Hepatocyte (in vitro differentiated cells): ENCODE measurements around the gene UTP25. TPM values are rescaled to one million over a fixed set of nuclear protein-coding genes. Genes with fewer than 3 reads are reported as not detected.

Experiments used
- DNase-seq: peaks from one replicate; pipeline ENCODE4 v3.0.0-alpha.2; 2016; ENCODE audit warnings: low spot score
- H2AFZ ChIP-seq: fragments of 200-600 bp; sonication (generic); 2 replicates; pipeline ENCODE4 v1.6.0; 2016; ENCODE audit warnings: antibody characterized with exemption, mild to moderate bottlenecking
- H3K27ac ChIP-seq: fragments of 200-600 bp; sonication (generic); 2 replicates; pipeline ENCODE4 v1.5.1; 2016; ENCODE audit warnings: mild to moderate bottlenecking
- H3K27me3 ChIP-seq: fragments of 200-600 bp; sonication (generic); 2 replicates; pipeline ENCODE4 v1.6.1; 2016
- H3K36me3 ChIP-seq: fragments of 200-600 bp; sonication (generic); replicated peaks from 2 replicates; pipeline ENCODE4 v1.5.1; 2016; ENCODE audit warnings: low read depth; ENCODE audit not compliant: insufficient read depth
- H3K4me1 ChIP-seq: fragments of 200-600 bp; sonication (generic); 2 replicates; pipeline ENCODE4 v1.5.1; 2016; ENCODE audit warnings: mild to moderate bottlenecking, moderate library complexity; ENCODE audit not compliant: insufficient read depth
- H3K4me2 ChIP-seq: fragments of 200-600 bp; sonication (generic); 2 replicates; pipeline ENCODE4 v1.6.0; 2016
- H3K4me3 ChIP-seq: fragments of 200-600 bp; sonication (generic); 2 replicates; pipeline ENCODE4 v1.5.1; 2016; ENCODE audit warnings: mild to moderate bottlenecking
- H3K79me2 ChIP-seq: fragments of 200-600 bp; sonication (generic); 2 replicates; pipeline ENCODE4 v1.6.0; 2017; ENCODE audit warnings: mild to moderate bottlenecking
- H3K9me2 ChIP-seq: fragments of 200-600 bp; sonication (generic); replicated peaks from 2 replicates; pipeline ENCODE4 v1.6.0; 2017; ENCODE audit warnings: mild to moderate bottlenecking; ENCODE audit not compliant: insufficient read depth
- H3K9me3 ChIP-seq: fragments of 200-600 bp; sonication (generic); 2 replicates; pipeline ENCODE4 v1.5.1; 2016; ENCODE audit warnings: low read depth, mild to moderate bottlenecking
- H4K20me1 ChIP-seq: fragments of 200-600 bp; sonication (generic); 2 replicates; pipeline ENCODE4 v1.6.0; 2016; ENCODE audit warnings: mild to moderate bottlenecking; ENCODE audit not compliant: insufficient read depth, poor library complexity, severe bottlenecking
- CTCF ChIP-seq: fragments of 200-600 bp; sonication (generic); IDR thresholded peaks from 2 replicates; pipeline ENCODE4 v1.5.1; 2016; ENCODE audit warnings: antibody characterized with exemption, mild to moderate bottlenecking; ENCODE audit not compliant: poor library complexity
- EZH2 ChIP-seq: fragments of 200-600 bp; sonication (generic); IDR thresholded peaks from 2 replicates; pipeline ENCODE4 v1.6.1; 2016; ENCODE audit warnings: antibody characterized with exemption, mild to moderate bottlenecking, borderline replicate concordance
- EZH2phosphoT487 ChIP-seq: fragments of 200-600 bp; sonication (generic); IDR thresholded peaks from one replicate; pipeline ENCODE4 v1.6.1; 2018; ENCODE audit warnings: antibody characterized with exemption, mild to moderate bottlenecking, low read depth, moderate library complexity; ENCODE audit not compliant: unreplicated experiment, severe bottlenecking
- WGBS: methylation state at CpG from one replicate; pipeline ENCODE4 v1.1.6; 2016; ENCODE audit warnings: low lambda C conversion rate; ENCODE audit errors: missing lambda C conversion rate; 5-methylcytosine and 5-hydroxymethylcytosine counted together
- polyA plus RNA-seq: library from polyadenylated mRNA; unstranded; fragments of >200 nt; fragmentation: Nextera tagmentation; extraction: Ambion mirVana; gene quantifications from 2 replicates; pipeline ENCODE4 v1.2.1, GENCODE V29; 2016
- total RNA-seq: library from RNA; depleted of rRNA; stranded (reverse); fragments of >200 nt; gene quantifications from 2 replicates; pipeline ENCODE4 v1.2.3, GENCODE V29; 2014

The UTP25 gene
- total and polyA plus RNA-seq, 2 experiments from 2014 or later, result 3.2 to 8.0 TPM

- peak overlapping the region; percentile 97 for H3K27ac ChIP-seq
- no peak for DNase-seq
Observed at GRCh38 chr1:209807509-209807908, 20.3 kb upstream of the UTP25 start.

GRCh38 chr1:209808059-209808581 lies 19.7 kb upstream of the UTP25 start:
- H4K20me1 ChIP-seq, result peaks cover 4% of the 10 kb centered on the region
- peak; percentile 80 for DNase-seq
- H3K4me3 ChIP-seq, result no peak overlapping the region
- TF ChIP-seq CTCF (no peak), EZH2 (no peak), EZH2phosphoT487 (no peak)
- peaks cover 29% of the 10 kb centered on the region for H3K79me2 ChIP-seq
- no peak overlapping the region for H3K4me2 ChIP-seq
- no peaks in the 10 kb centered on the region for H3K27me3 ChIP-seq
- no peaks in the 10 kb centered on the region for H3K9me3 ChIP-seq
- no peaks in the 10 kb centered on the region for H3K9me2 ChIP-seq
- peaks cover 7% of the 10 kb centered on the region for H3K4me1 ChIP-seq
- no peak overlapping the region for H3K27ac ChIP-seq
- H2AFZ ChIP-seq, result no peak overlapping the region
- H3K36me3 ChIP-seq, result no peaks in the 10 kb centered on the region

More at GRCh38 chr1:209807509-209807908, 20.3 kb upstream of the UTP25 start:
- Histone ChIP-seq H4K20me1 (peaks cover 7% of the 10 kb centered on the region), H3K9me3 (no peaks in the 10 kb centered on the region), H3K79me2 (peaks cover 36% of the 10 kb centered on the region), H3K4me3 (no peak overlapping the region), H2AFZ (no peak overlapping the region), H3K9me2 (no peaks in the 10 kb centered on the region), H3K27me3 (no peaks in the 10 kb centered on the region), H3K4me2 (no peak overlapping the region), H3K36me3 (no peaks in the 10 kb centered on the region), H3K4me1 (peaks cover 7% of the 10 kb centered on the region)
- TF ChIP-seq EZH2phosphoT487 (no peak), CTCF (no peak)
- WGBS, result 94% methylated on average over 4 of the region's 4 CpGs

- Histone ChIP-seq H3K4me2 (no peak overlapping the region), H3K9me2 (no peaks in the 10 kb centered on the region), H3K27ac (no peak overlapping the region), H3K9me3 (no peaks in the 10 kb centered on the region), H3K27me3 (no peaks in the 10 kb centered on the region), H3K4me1 (no peaks in the 10 kb centered on the region), H4K20me1 (no peaks in the 10 kb centered on the region), H3K79me2 (peaks cover 15% of the 10 kb centered on the region), H3K4me3 (no peak overlapping the region), H2AFZ (no peak overlapping the region), H3K36me3 (no peaks in the 10 kb centered on the region)
- 92% methylated on average over 4 of the region's 4 CpGs for WGBS
- TF ChIP-seq EZH2phosphoT487 (no peak), EZH2 (no peak), CTCF (no peak)
- DNase-seq, result no peak
Observed at GRCh38 chr1:209809611-209810010, 18.2 kb upstream of the UTP25 start.

- DNase-seq, result no peak
- H3K4me3 ChIP-seq, result no peak overlapping the region
- H2AFZ ChIP-seq, result no peak overlapping the region
- H3K79me2 ChIP-seq, result peaks cover 3% of the 10 kb centered on the region
- WGBS, result 61% methylated on average over 5 of the region's 5 CpGs
- H3K27me3 ChIP-seq, result no peaks in the 10 kb centered on the region
- H3K4me1 ChIP-seq, result no peaks in the 10 kb centered on the region
- H4K20me1 ChIP-seq, result no peaks in the 10 kb centered on the region
- H3K27ac ChIP-seq, result no peak overlapping the region
- no peaks in the 10 kb centered on the region for H3K9me2 ChIP-seq
- TF ChIP-seq EZH2 (no peak), CTCF (no peak), EZH2phosphoT487 (no peak)
- no peaks in the 10 kb centered on the region for H3K9me3 ChIP-seq
- no peak overlapping the region for H3K4me2 ChIP-seq
- H3K36me3 ChIP-seq, result no peaks in the 10 kb centered on the region
Observed at GRCh38 chr1:209810783-209811182, 17.0 kb upstream of the UTP25 start.
